Measurements from ENCODE around the gene SPAAR.

The SPAAR gene

GRCh38 chr9:35903049-35903448 is 6.2 kb upstream of the SPAAR start:
- H3K27me3 ChIP-seq (ENCODE audit: control insufficient read depth in 1 of 2, insufficient read depth in 2 of 2, low read length in 2 of 2): peaks cover 0 to 3% of the 10 kb centered on the region in 2 donors
- no peak overlapping the region for H3K27ac ChIP-seq (ENCODE audit: low read length)
- H3K4me1 ChIP-seq (ENCODE audit: control insufficient read depth, insufficient read depth, low read length): peaks cover 34% of the 10 kb centered on the region
- no peaks in the 10 kb centered on the region for H3K9me3 ChIP-seq (ENCODE audit: control insufficient read depth in 2 of 2, low read length in 2 of 2)
- H3K36me3 ChIP-seq (ENCODE audit: control insufficient read depth in 2 of 2, insufficient read depth in 2 of 2, low read length in 2 of 2): no peaks in the 10 kb centered on the region
- no peak overlapping the region for H3K9ac ChIP-seq (ENCODE audit: low read length in 2 of 2)
- no peak overlapping the region for H3K4me3 ChIP-seq (ENCODE audit: low read length in 2 of 2)

- Histone ChIP-seq H3K9me3 (ENCODE audit: control insufficient read depth in 2 of 2, low read length in 2 of 2) (no peaks in the 10 kb centered on the region), H3K27ac (ENCODE audit: low read length) (peak overlapping the region; percentile 11), H3K27me3 (ENCODE audit: control insufficient read depth in 1 of 2, insufficient read depth in 2 of 2, low read length in 2 of 2) (peaks cover 0 to 3% of the 10 kb centered on the region in 2 donors), H3K9ac (ENCODE audit: low read length in 2 of 2) (no peak overlapping the region), H3K4me1 (ENCODE audit: control insufficient read depth, insufficient read depth, low read length) (peaks cover 46% of the 10 kb centered on the region), H3K36me3 (ENCODE audit: control insufficient read depth in 2 of 2, insufficient read depth in 2 of 2, low read length in 2 of 2) (no peaks in the 10 kb centered on the region), H3K4me3 (ENCODE audit: low read length in 2 of 2) (no peak overlapping the region)
Measured at GRCh38 chr9:35904338-35904737, 5.0 kb upstream of the SPAAR start.

GRCh38 chr9:35905051-35905781 is 4.1 kb upstream of the SPAAR start:
- peaks cover 55% of the 10 kb centered on the region for H3K4me1 ChIP-seq (ENCODE audit: control insufficient read depth, insufficient read depth, low read length)
- H3K27me3 ChIP-seq (ENCODE audit: control insufficient read depth in 1 of 2, insufficient read depth in 2 of 2, low read length in 2 of 2): peaks cover 0 to 3% of the 10 kb centered on the region in 2 donors
- H3K9ac ChIP-seq (ENCODE audit: low read length in 2 of 2): peak overlapping the region in 1 of 2 donors; percentile 13
- H3K9me3 ChIP-seq (ENCODE audit: control insufficient read depth in 2 of 2, low read length in 2 of 2): no peaks in the 10 kb centered on the region
- H3K4me3 ChIP-seq (ENCODE audit: low read length in 2 of 2): peak overlapping the region; percentile 15 to 25
- no peaks in the 10 kb centered on the region for H3K36me3 ChIP-seq (ENCODE audit: control insufficient read depth in 2 of 2, insufficient read depth in 2 of 2, low read length in 2 of 2)
- peak overlapping the region; percentile 70 for H3K27ac ChIP-seq (ENCODE audit: low read length)

GRCh38 chr9:35905912-35906679 is 3.2 kb upstream of the SPAAR start, which contains the start of gene HRCT1:
HRCT1 (plus strand) TSS chr9:35906202; CDS start chr9:35906288, 86 bp downstream.
- Histone ChIP-seq H3K9ac (ENCODE audit: low read length in 2 of 2) (peak within 1 kb of the TSS in 1 of 2 donors; percentile 42), H3K27ac (ENCODE audit: low read length) (peak within 1 kb of the TSS; percentile 81), H3K4me3 (ENCODE audit: low read length in 2 of 2) (peak within 1 kb of the TSS; percentile 25 to 55), H3K4me1 (ENCODE audit: control insufficient read depth, insufficient read depth, low read length) (peaks cover 59% of the 10 kb centered on the region), H3K27me3 (ENCODE audit: control insufficient read depth in 1 of 2, insufficient read depth in 2 of 2, low read length in 2 of 2) (peaks cover 0 to 3% of the 10 kb centered on the region in 2 donors), H3K9me3 (ENCODE audit: control insufficient read depth in 2 of 2, low read length in 2 of 2) (no peaks in the 10 kb centered on the region), H3K36me3 (ENCODE audit: control insufficient read depth in 2 of 2, insufficient read depth in 2 of 2, low read length in 2 of 2) (no peaks in the 10 kb centered on the region)

- Histone ChIP-seq H3K4me1 (ENCODE audit: control insufficient read depth, insufficient read depth, low read length) (peaks cover 59% of the 10 kb centered on the region), H3K9ac (ENCODE audit: low read length in 2 of 2) (peak overlapping the region; percentile 45 to 58), H3K27me3 (ENCODE audit: control insufficient read depth in 1 of 2, insufficient read depth in 2 of 2, low read length in 2 of 2) (peaks cover 0 to 3% of the 10 kb centered on the region in 2 donors), H3K36me3 (ENCODE audit: control insufficient read depth in 2 of 2, insufficient read depth in 2 of 2, low read length in 2 of 2) (no peaks in the 10 kb centered on the region), H3K27ac (ENCODE audit: low read length) (peak overlapping the region; percentile 81), H3K9me3 (ENCODE audit: control insufficient read depth in 2 of 2, low read length in 2 of 2) (no peaks in the 10 kb centered on the region), H3K4me3 (ENCODE audit: low read length in 2 of 2) (peak overlapping the region; percentile 17 to 55)
Measured at GRCh38 chr9:35906923-35907699, 2.2 kb upstream of the SPAAR start.

GRCh38 chr9:35907711-35908503 is 1.4 kb upstream of the SPAAR start:
- Histone ChIP-seq H3K27me3 (ENCODE audit: control insufficient read depth in 1 of 2, insufficient read depth in 2 of 2, low read length in 2 of 2) (no peaks in the 10 kb centered on the region), H3K36me3 (ENCODE audit: control insufficient read depth in 2 of 2, insufficient read depth in 2 of 2, low read length in 2 of 2) (no peaks in the 10 kb centered on the region), H3K4me3 (ENCODE audit: low read length in 2 of 2) (peak overlapping the region; percentile 28 to 55), H3K9ac (ENCODE audit: low read length in 2 of 2) (peak overlapping the region; percentile 45 to 58), H3K9me3 (ENCODE audit: control insufficient read depth in 2 of 2, low read length in 2 of 2) (no peaks in the 10 kb centered on the region), H3K27ac (ENCODE audit: low read length) (peak overlapping the region; percentile 81), H3K4me1 (ENCODE audit: control insufficient read depth, insufficient read depth, low read length) (peaks cover 59% of the 10 kb centered on the region)

- Histone ChIP-seq H3K27ac (ENCODE audit: low read length) (peak overlapping the region; percentile 81), H3K27me3 (ENCODE audit: control insufficient read depth in 1 of 2, insufficient read depth in 2 of 2, low read length in 2 of 2) (no peaks in the 10 kb centered on the region), H3K9me3 (ENCODE audit: control insufficient read depth in 2 of 2, low read length in 2 of 2) (no peaks in the 10 kb centered on the region), H3K9ac (ENCODE audit: low read length in 2 of 2) (peak overlapping the region in 1 of 2 donors; percentile 42), H3K4me3 (ENCODE audit: low read length in 2 of 2) (peak overlapping the region; percentile 22 to 28), H3K36me3 (ENCODE audit: control insufficient read depth in 2 of 2, insufficient read depth in 2 of 2, low read length in 2 of 2) (no peaks in the 10 kb centered on the region), H3K4me1 (ENCODE audit: control insufficient read depth, insufficient read depth, low read length) (peaks cover 59% of the 10 kb centered on the region)
Measured at GRCh38 chr9:35908504-35909125, 675 bp upstream of the SPAAR start.

GRCh38 chr9:35909687-35910612 is 660 bp downstream of the SPAAR start:
- H3K4me1 ChIP-seq (ENCODE audit: control insufficient read depth, insufficient read depth, low read length): peaks cover 57% of the 10 kb centered on the region
- H3K4me3 ChIP-seq (ENCODE audit: low read length in 2 of 2): no peak overlapping the region
- H3K9me3 ChIP-seq (ENCODE audit: control insufficient read depth in 2 of 2, low read length in 2 of 2): no peaks in the 10 kb centered on the region
- peak overlapping the region in 1 of 2 donors; percentile 13 for H3K9ac ChIP-seq (ENCODE audit: low read length in 2 of 2)
- H3K27me3 ChIP-seq (ENCODE audit: control insufficient read depth in 1 of 2, insufficient read depth in 2 of 2, low read length in 2 of 2): no peaks in the 10 kb centered on the region
- H3K27ac ChIP-seq (ENCODE audit: low read length): peak overlapping the region; percentile 81
- H3K36me3 ChIP-seq (ENCODE audit: control insufficient read depth in 2 of 2, insufficient read depth in 2 of 2, low read length in 2 of 2): no peaks in the 10 kb centered on the region

All from stomach smooth muscle (tissue), 2 donors.